Prostate gland (tissue), 2 donors: Measurements from ENCODE around the gene MPDU1.

ENCODE experiments used
- POLR2A ChIP-seq: fragments of 450-650 bp; IDR thresholded peaks from one replicate; pipeline ENCODE4 v1.6.1; 2016; ENCODE audit warnings: antibody characterized with exemption, mild to moderate bottlenecking
- POLR2AphosphoS5 ChIP-seq: sonication (generic); formaldehyde crosslinking; IDR thresholded peaks from one replicate; pipeline ENCODE4 v1.6.1; 2017; ENCODE audit warnings: antibody characterized with exemption
- TF ChIP-seq, protein P1 (sequence below), 4 experiments: fragments of 200-600 bp in 2 of 4; fragments of 450-650 bp in 2 of 4; sonication (generic) in 2 of 4; IDR thresholded peaks; 1 replicate in 3 of 4; 2 replicates in 1 of 4; pipeline ENCODE4 v1.5.1; 2016 to 2019; ENCODE audit warnings: antibody characterized with exemption in 4 of 4, mild to moderate bottlenecking in 2 of 4, moderate library complexity in 2 of 4

DNA sequence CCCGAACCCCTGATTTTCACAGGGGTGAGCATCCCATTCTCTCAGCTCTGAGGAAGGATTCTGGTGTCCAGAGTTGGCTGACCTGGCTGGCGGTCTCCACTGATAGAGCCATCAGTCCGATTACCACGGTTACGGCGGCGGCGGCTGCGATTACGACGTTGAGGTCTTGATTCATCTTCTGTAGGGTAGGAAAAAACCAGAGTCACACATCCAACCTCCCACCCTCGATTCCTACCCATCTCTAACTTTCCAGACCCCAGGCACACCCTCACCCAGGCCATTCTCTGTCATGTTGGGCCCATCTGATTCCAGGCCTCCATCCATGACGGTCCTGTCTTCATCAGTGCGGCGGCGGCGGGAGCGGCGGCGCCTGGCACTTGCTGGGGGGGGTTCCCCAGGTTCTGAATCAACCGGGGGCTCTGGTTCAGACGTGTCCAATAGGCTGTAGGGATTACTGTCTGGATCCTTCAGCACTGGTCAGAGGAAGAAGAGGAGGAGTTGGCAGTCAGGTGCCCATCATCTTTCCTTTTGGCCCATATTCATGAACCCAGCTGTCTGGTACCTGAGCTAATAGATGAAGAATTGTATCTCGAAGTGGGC, 8.9 kb downstream of the MPDU1 start:
- TF ChIP-seq, protein P1, sequence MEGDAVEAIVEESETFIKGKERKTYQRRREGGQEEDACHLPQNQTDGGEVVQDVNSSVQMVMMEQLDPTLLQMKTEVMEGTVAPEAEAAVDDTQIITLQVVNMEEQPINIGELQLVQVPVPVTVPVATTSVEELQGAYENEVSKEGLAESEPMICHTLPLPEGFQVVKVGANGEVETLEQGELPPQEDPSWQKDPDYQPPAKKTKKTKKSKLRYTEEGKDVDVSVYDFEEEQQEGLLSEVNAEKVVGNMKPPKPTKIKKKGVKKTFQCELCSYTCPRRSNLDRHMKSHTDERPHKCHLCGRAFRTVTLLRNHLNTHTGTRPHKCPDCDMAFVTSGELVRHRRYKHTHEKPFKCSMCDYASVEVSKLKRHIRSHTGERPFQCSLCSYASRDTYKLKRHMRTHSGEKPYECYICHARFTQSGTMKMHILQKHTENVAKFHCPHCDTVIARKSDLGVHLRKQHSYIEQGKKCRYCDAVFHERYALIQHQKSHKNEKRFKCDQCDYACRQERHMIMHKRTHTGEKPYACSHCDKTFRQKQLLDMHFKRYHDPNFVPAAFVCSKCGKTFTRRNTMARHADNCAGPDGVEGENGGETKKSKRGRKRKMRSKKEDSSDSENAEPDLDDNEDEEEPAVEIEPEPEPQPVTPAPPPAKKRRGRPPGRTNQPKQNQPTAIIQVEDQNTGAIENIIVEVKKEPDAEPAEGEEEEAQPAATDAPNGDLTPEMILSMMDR (IDR thresholded peaks at IDR 0.05) = no peak
- no peak for TF ChIP-seq POLR2A
- TF ChIP-seq POLR2AphosphoS5 = no peak
